ENCODE measurements around the gene KLF11. TPM values are rescaled to one million over a fixed set of nuclear protein-coding genes. Genes with fewer than 3 reads are reported as not detected.

KLF11 gene
- total and polyA plus RNA-seq, 11 donors: 5.4 to 43.8 (median 19.4) TPM

GRCh38 chr2:10001586-10001985 lies 41.8 kb upstream of the KLF11 start:
- DNase-seq (no peak), ATAC-seq (no peak)
- H3K4me3 ChIP-seq: no peak overlapping the region
- WGBS, 4 donors: 83 to 89% (median 86%) methylated on average over 5 of the region's 5 CpGs
- no peak overlapping the region for H3K27ac ChIP-seq
- TF ChIP-seq, protein P1, sequence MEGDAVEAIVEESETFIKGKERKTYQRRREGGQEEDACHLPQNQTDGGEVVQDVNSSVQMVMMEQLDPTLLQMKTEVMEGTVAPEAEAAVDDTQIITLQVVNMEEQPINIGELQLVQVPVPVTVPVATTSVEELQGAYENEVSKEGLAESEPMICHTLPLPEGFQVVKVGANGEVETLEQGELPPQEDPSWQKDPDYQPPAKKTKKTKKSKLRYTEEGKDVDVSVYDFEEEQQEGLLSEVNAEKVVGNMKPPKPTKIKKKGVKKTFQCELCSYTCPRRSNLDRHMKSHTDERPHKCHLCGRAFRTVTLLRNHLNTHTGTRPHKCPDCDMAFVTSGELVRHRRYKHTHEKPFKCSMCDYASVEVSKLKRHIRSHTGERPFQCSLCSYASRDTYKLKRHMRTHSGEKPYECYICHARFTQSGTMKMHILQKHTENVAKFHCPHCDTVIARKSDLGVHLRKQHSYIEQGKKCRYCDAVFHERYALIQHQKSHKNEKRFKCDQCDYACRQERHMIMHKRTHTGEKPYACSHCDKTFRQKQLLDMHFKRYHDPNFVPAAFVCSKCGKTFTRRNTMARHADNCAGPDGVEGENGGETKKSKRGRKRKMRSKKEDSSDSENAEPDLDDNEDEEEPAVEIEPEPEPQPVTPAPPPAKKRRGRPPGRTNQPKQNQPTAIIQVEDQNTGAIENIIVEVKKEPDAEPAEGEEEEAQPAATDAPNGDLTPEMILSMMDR (IDR thresholded peaks at IDR 0.05): no peak
- TF ChIP-seq POLR2A (IDR thresholded peaks at IDR 0.05): no peak
- H3K9me3 ChIP-seq: no peaks in the 10 kb centered on the region
- peaks cover 0 to 21% (median 6%) of the 10 kb centered on the region in 12 donors for H3K4me1 ChIP-seq
- H3K36me3 ChIP-seq: no peaks in the 10 kb centered on the region
- intact Hi-C loops (cut with DNase I): no loop called here
- H3K27me3 ChIP-seq: no peaks in the 10 kb centered on the region

DNA sequence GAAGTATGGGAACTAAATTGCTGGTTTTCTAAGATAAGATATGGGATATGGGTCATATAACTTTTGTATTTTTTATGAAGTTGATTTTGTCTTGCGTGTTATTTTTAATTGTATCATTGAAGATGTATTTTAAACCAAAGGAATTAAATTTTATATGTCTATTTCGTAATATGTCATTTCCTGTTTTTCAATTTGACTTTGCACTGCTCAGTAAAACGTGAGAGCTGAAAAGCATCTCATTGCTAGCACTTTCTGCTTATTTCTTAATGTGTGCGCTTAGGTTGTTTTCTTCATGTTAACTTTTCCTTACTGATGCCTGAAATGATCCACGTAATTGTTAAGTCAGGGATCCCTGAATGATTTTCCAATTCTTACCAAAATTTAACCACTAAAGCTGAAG lies 41.2 kb upstream of the KLF11 start:
- no peaks in the 10 kb centered on the region for H3K36me3 ChIP-seq
- H3K4me3 ChIP-seq: no peak overlapping the region
- H3K4me1 ChIP-seq: peaks cover 0 to 22% (median 8%) of the 10 kb centered on the region in 12 donors
- intact Hi-C loops (cut with DNase I): no loop called here
- peak overlapping the region in 1 of 12 donors; percentile 42 for H3K27ac ChIP-seq
- H3K27me3 ChIP-seq: no peaks in the 10 kb centered on the region
- WGBS, 4 donors: 74 to 91% (median 87%) methylated on average over 5 of the region's 5 CpGs
- ATAC-seq (no peak), DNase-seq (no peak)
- no peaks in the 10 kb centered on the region for H3K9me3 ChIP-seq
- TF ChIP-seq POLR2A (IDR thresholded peaks at IDR 0.05): no peak
- TF ChIP-seq, protein P1 (IDR thresholded peaks at IDR 0.05): no peak

- Histone ChIP-seq H3K27ac (peak overlapping the region in 2 of 12 donors; percentile 42 to 51), H3K27me3 (no peaks in the 10 kb centered on the region), H3K4me1 (peaks cover 0 to 25% (median 13%) of the 10 kb centered on the region in 12 donors), H3K36me3 (no peaks in the 10 kb centered on the region), H3K4me3 (no peak overlapping the region), H3K9me3 (no peaks in the 10 kb centered on the region)
- intact Hi-C loops (cut with DNase I): no loop called here
- no peak for ATAC-seq
- 92 to 93% (median 92%) methylated on average over 9 of the region's 9 CpGs for WGBS, 4 donors
- no peak for DNase-seq
- TF ChIP-seq, protein P1 (IDR thresholded peaks at IDR 0.05): no peak
- TF ChIP-seq POLR2A (IDR thresholded peaks at IDR 0.05): no peak
Observed at GRCh38 chr2:10002681-10003080, 40.7 kb upstream of the KLF11 start.

DNA sequence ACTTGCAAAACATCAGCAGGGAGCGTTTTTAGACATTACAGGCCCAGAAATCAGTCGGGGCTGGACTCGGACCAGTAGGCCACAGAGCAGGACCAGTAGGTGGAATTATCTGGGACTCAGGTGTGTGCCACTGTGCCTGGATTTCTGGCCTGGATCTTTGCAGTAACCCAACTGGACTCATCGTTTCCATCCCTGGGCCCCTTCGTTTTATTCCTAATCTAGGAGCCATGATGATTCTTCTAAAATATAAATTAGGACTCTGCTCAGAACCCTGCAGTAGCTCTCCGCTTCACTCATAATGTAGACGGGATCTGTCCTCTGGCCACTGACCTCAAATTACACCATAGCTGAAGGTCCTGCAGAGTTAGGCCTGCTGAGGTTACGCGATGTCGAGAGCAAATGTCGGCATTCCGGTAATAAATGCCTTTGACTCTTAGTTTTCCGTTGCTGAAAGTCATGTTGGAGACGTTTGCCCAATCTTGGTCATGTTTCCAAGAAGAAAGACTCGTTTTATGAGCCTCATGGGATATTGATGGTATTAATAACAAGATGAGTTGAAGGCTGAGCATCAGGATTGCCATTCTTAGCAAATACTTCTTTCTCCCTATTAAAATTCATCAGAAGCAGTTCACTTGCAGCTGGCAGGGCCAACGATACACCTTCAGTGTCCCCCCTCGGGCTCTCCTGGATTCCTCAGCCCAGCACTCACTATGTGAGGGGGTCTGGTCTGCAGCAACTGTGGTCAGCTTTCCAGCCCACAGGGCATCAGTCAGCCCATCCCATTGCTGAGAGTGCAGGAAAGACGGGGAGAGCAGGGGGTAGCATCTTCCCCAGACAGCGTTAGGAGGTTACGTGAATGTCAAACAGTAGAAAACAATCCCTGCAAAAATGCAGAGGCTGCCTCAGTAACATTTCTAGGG lies 39.9 kb upstream of the KLF11 start:
- Histone ChIP-seq H3K4me1 (peaks cover 0 to 33% (median 19%) of the 10 kb centered on the region in 12 donors), H3K4me3 (no peak overlapping the region), H3K27ac (peak overlapping the region in 1 of 12 donors; percentile 51), H3K36me3 (no peaks in the 10 kb centered on the region), H3K9me3 (no peaks in the 10 kb centered on the region), H3K27me3 (no peaks in the 10 kb centered on the region)
- no peak for DNase-seq
- no peak for TF ChIP-seq POLR2A (IDR thresholded peaks at IDR 0.05)
- TF ChIP-seq, protein P1 (IDR thresholded peaks at IDR 0.05): no peak
- WGBS, 4 donors: 91 to 95% (median 93%) methylated on average over 20 of the region's 20 CpGs
- ATAC-seq: no peak
- intact Hi-C loops (cut with DNase I): no loop called here
